Naive B cell (primary cell): ENCODE data around the gene TMC2. TPM values are rescaled to one million over a fixed set of nuclear protein-coding genes. Genes with fewer than 3 reads are reported as not detected.
"Not testable (repeated sequence)": the region's sequence is repeated elsewhere in the genome, so short reads cannot be mapped to it uniquely, and the experiment has no call there.

Experiments
- ATAC-seq, 2 donors: fragments of 150-1000 bp; cut with Tn5 transposase; 2 replicates each; pipeline ENCODE4 v1.10.0; 2021; ENCODE audit warnings: low read depth in 2 of 2, mild to moderate bottlenecking in 2 of 2, moderate library complexity in 2 of 2
- DNase-seq: peaks from one replicate; pipeline ENCODE4 v3.0.0; 2022
- H3K27ac Mint-ChIP-seq, 6 donors: one replicate each; pipeline ENCODE4 v1.8.0; 2020 to 2022; ENCODE audit warnings: mild to moderate bottlenecking in 6 of 6, mixed read lengths in 6 of 6, moderate library complexity in 5 of 6, inconsistent platforms in 2 of 6
- H3K27me3 Mint-ChIP-seq, 3 donors: one replicate each; pipeline ENCODE4 v1.8.0; 2021 to 2022; ENCODE audit warnings: mixed read lengths in 3 of 3, mild to moderate bottlenecking in 1 of 3
- H3K36me3 Mint-ChIP-seq, 2 donors: one replicate each; pipeline ENCODE4 v1.8.0; 2020 to 2022; ENCODE audit warnings: mixed read lengths in 2 of 2, inconsistent platforms in 1 of 2, mild to moderate bottlenecking in 1 of 2
- H3K4me1 Mint-ChIP-seq, 3 donors: one replicate each; pipeline ENCODE4 v1.8.0; 2020 to 2022; ENCODE audit warnings: mixed read lengths in 3 of 3, inconsistent platforms in 1 of 3, mild to moderate bottlenecking in 1 of 3, moderate library complexity in 1 of 3
- H3K4me3 Mint-ChIP-seq, 8 donors: one replicate each; pipeline ENCODE4 v1.8.0; 2020 to 2022; ENCODE audit warnings: mild to moderate bottlenecking in 8 of 8, mixed read lengths in 8 of 8, moderate library complexity in 8 of 8, inconsistent platforms in 2 of 8
- H3K9me3 Mint-ChIP-seq, 7 donors: one replicate each; pipeline ENCODE4 v1.8.0; 2020 to 2022; ENCODE audit warnings: mixed read lengths in 7 of 7, mild to moderate bottlenecking in 5 of 7, inconsistent platforms in 2 of 7, moderate library complexity in 1 of 7
- polyA plus RNA-seq, 6 donors: library from polyadenylated mRNA; unstranded; fragments of 300-500 nt; fragmentation: Illumina TruSeq; gene quantifications; one replicate each; pipeline ENCODE4 v1.2.3, GENCODE V29; 2021; ENCODE audit warnings: low read depth in 6 of 6

TMC2 gene
- polyA plus RNA-seq, 6 donors from 2014 or later = not detected

DNA sequence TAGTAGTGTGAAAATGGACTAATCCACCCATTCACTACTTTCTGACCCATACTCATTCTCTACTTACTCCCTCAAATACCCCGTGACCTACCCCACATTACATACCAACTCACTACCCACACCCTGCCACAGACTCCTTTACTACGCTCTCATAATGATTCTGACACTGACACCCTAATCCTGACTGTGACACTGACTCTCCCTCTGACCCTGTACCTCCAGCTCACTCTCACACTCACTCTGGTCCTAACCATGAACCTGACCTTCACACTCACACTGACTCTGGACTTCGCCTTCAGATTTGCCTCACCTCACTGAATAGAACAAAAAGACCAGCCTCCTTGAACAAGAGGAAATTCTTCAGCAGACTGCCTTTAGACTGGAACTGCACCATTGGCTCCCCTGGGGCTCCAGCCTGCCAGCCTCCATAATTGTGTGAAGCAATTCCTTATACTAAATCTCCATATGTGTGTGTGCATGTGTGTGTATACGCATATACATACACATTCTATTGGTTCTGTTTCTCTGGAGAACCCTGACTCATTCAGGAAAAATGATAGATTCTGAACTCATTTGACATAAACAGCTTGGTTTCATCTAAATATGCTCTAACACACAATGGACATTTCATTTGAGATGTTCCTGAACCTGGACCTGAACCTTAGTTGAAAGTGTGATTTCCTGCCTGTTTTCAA, 17.1 kb upstream of the TMC2 start:
- ATAC-seq = no peak
- Mint-ChIP-seq H3K36me3 (no peaks in the 10 kb centered on the region), H3K27me3 (peaks cover 10 to 18% (median 18%) of the 10 kb centered on the region in 3 donors), H3K4me1 (peaks cover 8 to 13% (median 10%) of the 10 kb centered on the region in 3 donors), H3K27ac (no peak overlapping the region), H3K4me3 (no peak overlapping the region), H3K9me3 (no peaks in the 10 kb centered on the region)
- DNase-seq = no peak

DNA sequence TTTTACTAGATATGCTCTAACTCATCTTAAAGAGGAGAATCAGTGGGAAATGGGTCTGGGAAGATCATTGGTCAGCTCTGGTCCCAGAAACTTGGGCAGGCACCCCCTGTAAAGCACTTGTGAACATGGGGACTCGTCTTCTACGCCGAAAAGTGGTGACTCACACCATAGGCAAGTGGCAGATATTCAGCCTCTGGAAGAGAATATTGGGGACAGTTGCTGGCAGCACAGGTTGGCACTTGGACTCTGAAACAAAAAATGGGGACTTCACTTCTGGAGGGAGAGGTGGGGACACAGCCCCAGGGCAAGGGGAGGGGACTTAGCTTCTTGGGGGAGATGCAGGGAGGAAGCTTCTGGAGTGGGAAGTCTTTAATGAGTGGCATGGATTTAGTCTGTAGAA, 15.8 kb upstream of the TMC2 start:
- no peak overlapping the region for H3K4me3 Mint-ChIP-seq
- H3K9me3 Mint-ChIP-seq = no peaks in the 10 kb centered on the region
- peaks cover 10 to 18% (median 18%) of the 10 kb centered on the region in 3 donors for H3K27me3 Mint-ChIP-seq
- H3K4me1 Mint-ChIP-seq = peaks cover 18 to 20% (median 20%) of the 10 kb centered on the region in 3 donors
- H3K36me3 Mint-ChIP-seq = no peaks in the 10 kb centered on the region
- ATAC-seq (no peak), DNase-seq (no peak)
- no peak overlapping the region for H3K27ac Mint-ChIP-seq

DNA sequence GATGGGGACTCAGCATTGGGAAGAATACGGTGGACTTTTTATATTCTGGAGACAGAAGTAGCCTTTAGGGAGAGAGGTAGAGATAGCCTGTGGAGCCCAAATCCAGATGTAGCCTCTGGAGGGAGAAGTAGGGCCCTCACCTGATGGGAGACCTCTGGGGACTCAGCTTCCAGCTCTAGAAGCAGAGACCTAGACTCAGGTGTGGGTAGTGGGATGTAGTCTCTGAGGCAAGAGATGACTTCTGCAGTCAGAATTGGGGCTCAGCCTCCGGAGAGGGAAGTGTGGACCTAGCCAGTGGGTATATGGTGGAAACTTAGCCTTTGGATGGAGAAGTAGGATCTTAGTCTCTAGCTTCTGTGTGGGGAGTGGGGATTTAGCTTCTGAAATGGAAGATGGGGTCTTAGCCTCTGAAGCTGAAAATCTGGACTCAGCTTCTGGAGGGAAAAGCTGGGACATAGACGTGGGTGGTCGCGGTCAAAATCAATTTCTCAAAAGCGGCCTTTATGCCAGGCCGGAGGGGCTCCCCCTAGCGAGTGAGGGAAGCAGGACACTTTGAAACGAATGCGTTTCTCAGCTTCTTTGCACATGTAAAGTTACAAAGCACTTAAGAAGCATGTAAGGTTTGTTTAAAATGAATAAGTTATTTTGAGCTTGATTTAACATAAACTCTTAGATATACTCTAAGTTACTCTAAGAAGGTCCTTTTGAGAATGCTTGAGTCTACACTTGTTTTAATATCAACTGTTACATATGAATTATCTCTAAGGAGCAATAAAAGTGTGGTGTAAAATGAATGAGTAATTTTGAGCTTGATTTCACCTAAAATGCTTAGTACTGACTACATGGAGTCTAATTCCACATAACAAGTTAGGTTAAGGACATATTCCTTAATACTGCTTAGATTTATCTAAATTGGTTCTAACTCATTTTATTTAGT, 14.7 kb upstream of the TMC2 start:
- Mint-ChIP-seq H3K36me3 (no peaks in the 10 kb centered on the region), H3K9me3 (no peaks in the 10 kb centered on the region), H3K4me1 (peaks cover 18 to 21% (median 20%) of the 10 kb centered on the region in 3 donors), H3K27ac (peak overlapping the region in 1 of 6 donors; percentile 69), H3K27me3 (peaks cover 10 to 18% (median 18%) of the 10 kb centered on the region in 3 donors), H3K4me3 (peak overlapping the region in 2 of 8 donors; percentile 52 to 61)
- peak; percentile 39 for DNase-seq
- no peak for ATAC-seq

DNA sequence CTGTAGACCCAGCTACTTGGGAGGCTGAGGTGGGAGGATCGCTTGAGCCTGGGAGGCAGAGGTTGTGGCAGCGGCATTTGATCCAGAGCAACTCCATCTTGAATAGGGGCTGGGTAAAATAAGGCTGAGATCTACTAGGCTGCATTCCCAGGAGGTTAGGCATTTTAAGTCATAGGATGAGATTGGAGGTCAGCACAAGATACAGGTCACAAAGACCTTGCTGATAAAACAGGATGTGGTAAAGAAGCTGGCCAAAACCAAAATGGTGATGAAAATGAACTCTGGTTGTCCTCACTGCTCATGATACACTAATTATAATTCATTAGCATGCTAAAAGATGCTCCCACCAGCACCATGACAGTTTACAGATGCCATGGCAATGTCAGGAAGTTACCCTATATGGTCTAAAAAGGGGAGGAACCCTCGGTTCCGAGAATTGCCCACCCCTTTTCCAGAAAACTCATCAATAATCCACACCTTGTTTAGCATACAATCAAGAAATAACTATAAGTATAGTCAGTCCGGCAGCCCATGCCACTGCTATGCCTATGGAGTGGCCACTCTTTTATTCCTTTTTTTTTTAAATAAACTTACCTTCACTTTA, 13.4 kb upstream of the TMC2 start:
- Mint-ChIP-seq H3K4me1 (peaks cover 18 to 21% (median 20%) of the 10 kb centered on the region in 3 donors), H3K4me3 (peak overlapping the region in 3 of 8 donors; percentile 32 to 81 (median 44)), H3K27me3 (peaks cover 10 to 29% (median 18%) of the 10 kb centered on the region in 3 donors)
- H3K9me3 Mint-ChIP-seq, H3K36me3 Mint-ChIP-seq, DNase-seq, ATAC-seq, H3K27ac Mint-ChIP-seq: not testable (repeated sequence)

DNA sequence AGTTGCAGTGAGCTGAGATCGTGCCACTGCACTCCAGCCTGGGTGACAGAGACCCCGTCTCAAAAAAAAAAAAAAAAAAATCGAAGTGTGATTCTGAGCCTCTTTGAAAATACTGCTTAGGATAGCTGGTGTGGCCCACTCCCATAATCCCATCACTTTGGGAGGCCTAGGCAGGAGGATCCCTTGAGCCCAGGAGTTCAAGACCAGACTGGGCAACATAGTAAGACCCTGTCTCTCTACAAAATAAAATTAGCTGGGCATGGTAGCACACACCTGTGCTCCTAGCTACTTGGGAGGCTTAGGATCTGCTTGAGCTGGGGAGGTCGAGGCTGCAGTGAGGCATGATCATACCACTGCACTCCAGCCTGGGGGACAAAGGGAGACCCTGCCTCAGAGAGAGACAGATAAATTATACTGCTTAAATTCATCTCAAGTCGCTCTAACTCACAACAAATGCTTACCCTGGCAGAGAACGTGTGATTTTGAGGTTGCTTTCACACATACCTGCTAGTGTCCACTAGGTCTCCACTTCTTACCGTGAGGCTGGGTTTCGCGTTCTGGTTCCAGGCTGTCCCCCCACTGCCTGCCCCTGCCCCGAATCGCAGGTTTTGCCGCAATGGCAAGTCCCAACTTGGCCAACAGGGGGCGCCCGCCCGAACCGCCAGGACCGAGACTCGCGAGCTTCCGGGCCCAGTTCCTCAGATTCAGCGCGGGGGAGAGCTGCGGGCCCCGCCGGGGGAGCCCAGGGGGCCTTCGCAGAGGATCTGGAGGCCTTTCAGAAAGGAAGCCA, 12.3 kb upstream of the TMC2 start:
- H3K27me3 Mint-ChIP-seq = peaks cover 7 to 26% (median 12%) of the 10 kb centered on the region in 3 donors

DNA sequence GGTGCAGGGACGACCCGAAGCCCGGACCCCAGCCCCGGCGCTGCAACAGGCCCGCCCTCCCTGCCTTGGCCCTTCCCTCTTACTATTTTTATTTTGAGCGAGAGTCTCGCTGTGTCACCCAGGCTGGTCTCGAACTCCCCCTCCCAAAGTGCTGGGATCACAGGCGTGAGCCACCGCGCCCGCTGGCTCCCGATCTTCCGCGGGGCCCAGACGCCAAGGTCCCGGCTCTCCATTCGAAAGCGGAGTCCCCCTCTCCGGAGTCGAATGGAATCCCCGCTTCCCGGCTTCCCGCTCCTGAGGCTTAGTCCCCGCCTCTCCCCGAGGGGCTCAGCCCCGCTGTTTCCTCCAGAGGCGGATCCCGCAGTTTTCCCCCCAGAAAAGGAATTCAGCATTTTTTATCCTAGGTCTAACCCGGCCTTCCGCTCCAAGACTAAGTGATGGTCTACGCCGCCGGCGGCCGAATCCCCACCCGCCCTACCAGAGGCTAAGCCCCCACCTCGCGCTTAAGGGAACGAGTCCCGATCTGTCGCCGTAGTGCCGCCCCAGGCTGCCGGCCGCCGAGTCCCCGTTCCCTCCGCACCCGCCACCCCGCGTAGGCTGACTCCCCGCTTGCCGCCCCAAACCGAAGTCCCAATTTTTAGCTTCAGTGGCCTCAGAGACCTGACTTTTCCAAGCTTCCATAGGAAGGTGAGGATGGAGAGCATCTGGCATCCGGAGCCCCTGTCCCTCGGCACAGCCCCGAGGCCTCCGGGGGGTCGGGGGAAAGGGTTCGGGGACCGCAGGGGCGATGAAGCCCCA, 11.5 kb upstream of the TMC2 start:
- ATAC-seq = peak; percentile 50 to 59
- peaks cover 21 to 24% (median 22%) of the 10 kb centered on the region in 3 donors for H3K4me1 Mint-ChIP-seq
- peaks cover 7 to 31% (median 8%) of the 10 kb centered on the region in 3 donors for H3K27me3 Mint-ChIP-seq
- H3K4me3 Mint-ChIP-seq = peak overlapping the region; percentile 90 to 96 (median 92)
- H3K36me3 Mint-ChIP-seq = no peaks in the 10 kb centered on the region
- no peaks in the 10 kb centered on the region for H3K9me3 Mint-ChIP-seq
- peak; percentile 21 for DNase-seq
- peak overlapping the region in 5 of 6 donors; percentile 19 to 90 (median 84) for H3K27ac Mint-ChIP-seq

More for the DNA sequence above, 12.3 kb upstream of the TMC2 start:
- DNase-seq = peak; percentile 87
- ATAC-seq = peak; percentile 80 to 82
- Mint-ChIP-seq H3K27ac (peak overlapping the region in 5 of 6 donors; percentile 60 to 90 (median 84)), H3K4me1 (peaks cover 18 to 21% (median 20%) of the 10 kb centered on the region in 3 donors), H3K9me3 (no peaks in the 10 kb centered on the region), H3K4me3 (peak overlapping the region; percentile 90 to 96 (median 92)), H3K36me3 (no peaks in the 10 kb centered on the region)

DNA sequence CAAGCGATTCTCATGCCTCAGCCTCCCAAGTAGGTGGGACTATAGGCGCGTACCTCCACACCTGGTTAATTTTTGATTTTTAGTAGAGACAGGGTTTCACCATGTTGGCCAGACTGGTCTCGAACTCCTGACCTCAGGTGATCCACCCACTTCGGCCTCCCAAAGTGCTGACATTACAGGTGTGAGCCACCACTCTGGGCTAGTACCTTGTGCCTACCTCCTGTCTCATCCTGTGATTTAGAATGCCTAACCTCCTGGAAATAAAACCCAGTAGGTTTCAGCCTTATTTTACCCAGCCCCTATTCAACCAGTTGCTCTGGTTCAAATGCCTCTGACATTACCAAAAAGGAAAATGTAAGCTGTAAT, 10.2 kb upstream of the TMC2 start:
- Mint-ChIP-seq H3K4me1 (peaks cover 20 to 29% (median 27%) of the 10 kb centered on the region in 3 donors), H3K27me3 (peaks cover 4 to 27% (median 9%) of the 10 kb centered on the region in 3 donors), H3K4me3 (peak overlapping the region in 4 of 8 donors; percentile 29 to 84 (median 37))
- not testable (repeated sequence) for ATAC-seq, DNase-seq, H3K27ac Mint-ChIP-seq, H3K9me3 Mint-ChIP-seq, H3K36me3 Mint-ChIP-seq

DNA sequence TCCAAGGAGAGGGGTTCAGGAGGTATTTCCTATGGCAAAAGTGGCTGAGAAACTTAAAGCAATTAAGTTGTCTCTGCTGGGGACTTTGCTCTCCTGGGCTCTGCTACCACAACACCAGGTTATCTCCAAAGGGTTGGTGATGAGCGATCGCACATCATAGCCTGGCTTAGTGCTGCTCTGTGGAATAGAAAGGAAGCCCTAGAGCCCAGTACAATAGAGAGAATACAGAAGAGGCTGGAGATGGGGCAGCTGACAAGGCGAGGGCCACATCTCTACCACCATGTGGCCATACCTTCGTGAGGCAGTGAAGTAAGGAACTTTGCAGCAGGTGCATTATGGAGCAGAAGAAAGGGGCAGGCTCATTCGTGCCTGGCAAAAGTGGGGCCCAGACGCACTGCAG, 8.6 kb upstream of the TMC2 start:
- DNase-seq = no peak
- H3K27ac Mint-ChIP-seq = no peak overlapping the region
- H3K4me1 Mint-ChIP-seq = peaks cover 16 to 26% (median 23%) of the 10 kb centered on the region in 3 donors
- no peaks in the 10 kb centered on the region for H3K9me3 Mint-ChIP-seq
- H3K27me3 Mint-ChIP-seq = peaks cover 4 to 36% (median 5%) of the 10 kb centered on the region in 3 donors
- ATAC-seq = no peak
- peak overlapping the region in 1 of 8 donors; percentile 84 for H3K4me3 Mint-ChIP-seq
- H3K36me3 Mint-ChIP-seq = no peaks in the 10 kb centered on the region

DNA sequence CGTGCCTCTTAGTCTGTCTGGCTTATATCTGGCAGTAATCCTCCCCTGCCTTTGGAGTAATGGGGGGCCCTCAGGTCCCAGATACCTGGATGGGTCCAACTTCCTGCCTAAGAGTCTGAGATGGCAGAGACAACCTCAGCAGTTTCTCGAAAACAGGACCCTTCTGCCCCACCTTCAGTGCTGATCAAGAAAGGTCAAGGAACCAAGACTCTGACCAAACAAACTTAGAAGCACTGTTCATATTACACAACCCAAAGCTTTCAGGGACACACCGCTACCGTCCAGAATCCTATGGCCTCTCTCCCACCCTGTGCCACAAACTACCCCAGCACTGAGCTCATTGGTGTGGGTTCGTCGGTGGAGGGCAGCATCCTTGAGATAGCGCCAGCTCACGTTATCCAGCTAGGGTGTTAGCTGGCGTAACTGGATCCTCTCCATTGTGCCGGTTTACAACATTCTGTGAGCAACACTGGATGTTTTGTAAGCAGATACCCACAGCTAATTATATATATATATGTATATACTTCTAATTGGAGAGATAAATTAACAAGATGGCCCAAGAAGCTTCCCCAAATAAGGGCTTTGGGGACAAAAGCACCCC, 7.6 kb upstream of the TMC2 start:
- Mint-ChIP-seq H3K9me3 (no peaks in the 10 kb centered on the region), H3K4me1 (peaks cover 16 to 26% (median 23%) of the 10 kb centered on the region in 3 donors), H3K4me3 (peak overlapping the region in 1 of 8 donors; percentile 84), H3K27me3 (peaks cover 5 to 45% (median 14%) of the 10 kb centered on the region in 3 donors), H3K27ac (no peak overlapping the region), H3K36me3 (no peaks in the 10 kb centered on the region)
- no peak for ATAC-seq
- DNase-seq = no peak

DNA sequence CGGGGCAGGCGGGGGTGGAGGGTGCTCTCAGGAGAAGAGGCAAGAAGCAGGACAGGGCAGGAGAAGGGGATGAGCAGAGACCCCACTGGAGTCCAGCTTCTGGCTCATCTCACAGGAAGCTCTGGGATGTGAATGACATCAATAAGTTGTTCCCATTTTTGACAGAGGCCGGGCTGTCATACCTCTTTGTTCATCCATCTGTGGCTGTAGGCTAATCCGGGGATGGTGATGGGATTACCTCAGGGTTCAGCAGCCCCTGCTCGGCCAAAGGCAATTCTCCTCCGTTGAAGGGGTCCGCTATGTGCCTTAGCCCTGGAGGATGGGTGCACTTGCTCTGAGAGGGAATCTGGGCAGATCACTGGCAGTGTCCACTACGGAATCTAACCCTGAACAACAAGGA, 3.3 kb upstream of the TMC2 start:
- H3K27ac Mint-ChIP-seq = no peak overlapping the region
- ATAC-seq (no peak), DNase-seq (no peak)
- peaks cover 7 to 10% (median 7%) of the 10 kb centered on the region in 3 donors for H3K4me1 Mint-ChIP-seq
- H3K36me3 Mint-ChIP-seq = no peaks in the 10 kb centered on the region
- H3K4me3 Mint-ChIP-seq = no peak overlapping the region
- H3K27me3 Mint-ChIP-seq = peaks cover 8 to 66% (median 37%) of the 10 kb centered on the region in 3 donors
- H3K9me3 Mint-ChIP-seq = no peaks in the 10 kb centered on the region

DNA sequence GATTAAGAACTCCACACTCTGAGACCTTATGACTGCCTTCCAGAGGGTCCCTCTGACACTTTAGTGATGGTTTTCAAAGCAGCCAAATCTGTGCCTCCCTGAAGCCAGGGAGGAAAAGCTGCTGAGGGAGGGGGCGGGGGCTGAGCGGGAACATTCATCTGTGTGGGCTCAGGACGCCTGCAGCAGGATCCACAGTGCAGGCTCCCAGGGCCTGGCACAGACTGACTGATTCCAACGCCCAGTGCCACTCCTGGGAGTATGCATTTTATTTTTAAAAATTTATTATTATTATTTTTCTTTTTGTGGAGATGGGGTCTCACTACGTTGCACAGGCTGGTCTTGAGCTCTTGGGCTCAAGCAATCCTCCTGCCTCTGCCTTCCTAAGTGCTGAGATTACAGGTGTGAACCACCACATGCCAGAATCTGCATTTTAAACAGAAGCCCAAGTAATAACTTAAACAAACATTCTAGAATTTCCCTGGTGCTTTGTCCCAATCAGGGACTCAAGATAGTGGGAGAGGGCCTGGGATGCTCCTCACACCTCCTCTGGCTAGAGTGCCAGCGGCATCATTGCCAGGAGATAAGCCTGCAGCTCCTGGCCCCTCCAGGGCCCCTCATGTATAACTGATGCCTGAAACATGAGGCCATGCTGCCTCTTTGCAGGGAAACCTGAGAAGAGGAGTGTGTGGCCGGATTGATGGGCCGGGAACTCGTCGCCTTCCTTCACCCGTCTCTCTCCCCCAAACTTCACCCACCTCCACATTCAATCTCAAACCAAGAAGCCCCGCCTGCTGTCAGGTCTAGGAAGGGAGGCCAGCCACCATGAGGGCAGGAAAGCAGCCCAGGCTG, 438 bp upstream of the TMC2 start:
- H3K4me3 Mint-ChIP-seq = no peak overlapping the region
- H3K9me3 Mint-ChIP-seq = no peaks in the 10 kb centered on the region
- no peak for ATAC-seq
- no peak for DNase-seq
- H3K27ac Mint-ChIP-seq = no peak overlapping the region
- peaks cover 16 to 79% (median 57%) of the 10 kb centered on the region in 3 donors for H3K27me3 Mint-ChIP-seq
- H3K4me1 Mint-ChIP-seq = no peaks in the 10 kb centered on the region
- H3K36me3 Mint-ChIP-seq = no peaks in the 10 kb centered on the region
